T-cell (primary cell): ENCODE measurements around the gene MEIS1. TPM values are rescaled to one million over a fixed set of nuclear protein-coding genes. Genes with fewer than 3 reads are reported as not detected.

Source experiments
- ATAC-seq, 4 experiments: fragments of 200-7000 bp in 3 of 4; fragments of 150-1000 bp in 1 of 4; cut with Tn5 transposase; replicated peaks in 1 of 4; 1 replicate in 3 of 4; 2 replicates in 1 of 4; pipeline ENCODE4 v1.10.0; 2021; ENCODE audit warnings: moderate library complexity in 3 of 4, mild to moderate bottlenecking in 2 of 4, moderate number of reproducible peaks in 1 of 4
- CTCF ChIA-PET, 2 donors: fragments of 300-600 bp; sonication (Branson Sonifier 250); formaldehyde crosslinking; loops; one replicate each; lab custom pipeline; 2022; ENCODE audit warnings: antibody characterized with exemption in 2 of 2; lab: Charles Lee
- POLR2A ChIA-PET, 2 donors: fragments of 300-600 bp; sonication (Branson Sonifier 250); formaldehyde crosslinking; loops; one replicate each; lab custom pipeline; 2022; ENCODE audit warnings: antibody characterized with exemption in 2 of 2; lab: Charles Lee
- DNase-seq, 35 experiments: peaks; one replicate each; pipeline versions ENCODE4 v3.0.0 to v3.0.0-alpha.2; 2013 to 2023
- H3K27ac ChIP-seq: one replicate; pipeline ENCODE4 v1.5.1; 2013; ENCODE audit warnings: low read length
- H3K27me3 ChIP-seq, 2 experiments: replicated peaks in 1 of 2; 1 replicate in 1 of 2; 2 replicates in 1 of 2; pipeline versions ENCODE4 v1.6.1 to v1.7.0; 2013; ENCODE audit warnings: low read length in 1 of 2, mixed read lengths in 1 of 2; ENCODE audit not compliant: control insufficient read depth in 2 of 2, insufficient read depth in 2 of 2; ENCODE audit errors: extremely low read depth in 1 of 2
- H3K36me3 ChIP-seq, 2 donors: 1 replicate in 1 of 2; 2 replicates in 1 of 2; pipeline versions ENCODE4 v1.6.1 to v1.7.0; 2013; ENCODE audit warnings: low read length in 1 of 2; ENCODE audit not compliant: control insufficient read depth in 2 of 2, insufficient read depth in 1 of 2; ENCODE audit errors: extremely low read depth in 1 of 2
- H3K4me1 ChIP-seq, 2 experiments: 1 replicate in 1 of 2; 2 replicates in 1 of 2; pipeline versions ENCODE4 v1.6.1 to v1.7.0; 2013; ENCODE audit warnings: low read length in 2 of 2, mixed read lengths in 1 of 2; ENCODE audit not compliant: insufficient read depth in 2 of 2, control insufficient read depth in 1 of 2; ENCODE audit errors: extremely low read depth in 1 of 2
- H3K4me3 ChIP-seq, 2 donors: 1 replicate in 1 of 2; 2 replicates in 1 of 2; pipeline versions ENCODE4 v1.5.1 to v1.7.0; 2013; ENCODE audit warnings: mild to moderate bottlenecking in 2 of 2, low read length in 1 of 2, moderate library complexity in 1 of 2; ENCODE audit not compliant: control insufficient read depth in 1 of 2; ENCODE audit errors: extremely low read depth in 1 of 2
- H3K9me3 ChIP-seq: 2 replicates; pipeline ENCODE4 v1.7.0; 2013
- H3K27ac Mint-ChIP-seq, 2 donors: one replicate each; pipeline ENCODE4 v1.8.0; 2020 to 2021; ENCODE audit warnings: mild to moderate bottlenecking in 2 of 2, mixed read lengths in 2 of 2
- H3K27me3 Mint-ChIP-seq, 2 donors: one replicate each; pipeline ENCODE4 v1.8.0; 2021 to 2022; ENCODE audit warnings: mixed read lengths in 2 of 2
- H3K36me3 Mint-ChIP-seq: one replicate; pipeline ENCODE4 v1.8.0; 2021; ENCODE audit warnings: mixed read lengths
- H3K4me1 Mint-ChIP-seq, 3 donors: one replicate each; pipeline ENCODE4 v1.8.0; 2020 to 2022; ENCODE audit warnings: mixed read lengths in 3 of 3, mild to moderate bottlenecking in 1 of 3
- H3K4me3 Mint-ChIP-seq, 3 donors: one replicate each; pipeline ENCODE4 v1.8.0; 2020 to 2022; ENCODE audit warnings: mild to moderate bottlenecking in 3 of 3, mixed read lengths in 3 of 3, moderate library complexity in 3 of 3
- H3K9me3 Mint-ChIP-seq, 3 donors: one replicate each; pipeline ENCODE4 v1.8.0; 2020 to 2022; ENCODE audit warnings: mixed read lengths in 3 of 3
- WGBS: methylation state at CpG from one replicate; pipeline ENCODE4 v1.1.5; 2013; ENCODE audit warnings: missing lambda C conversion rate; ENCODE audit not compliant: insufficient coverage; 5-methylcytosine and 5-hydroxymethylcytosine counted together
- total RNA-seq, 35 experiments: library from RNA in 6 of 35; stranded (reverse) in 6 of 35; fragments of 120-200 nt in 1 of 35; gene quantifications; one replicate each; pipeline versions ENCODE4 v1.2.1 to v1.2.4 and lab custom pipeline; 2013 to 2026

Gene MEIS1
- total RNA-seq, 5 donors from 2014 or later (not counting 1 experiment from before 2014, with no cell fraction given): 0.32 to 3.4 (median 0.90) TPM

DNA sequence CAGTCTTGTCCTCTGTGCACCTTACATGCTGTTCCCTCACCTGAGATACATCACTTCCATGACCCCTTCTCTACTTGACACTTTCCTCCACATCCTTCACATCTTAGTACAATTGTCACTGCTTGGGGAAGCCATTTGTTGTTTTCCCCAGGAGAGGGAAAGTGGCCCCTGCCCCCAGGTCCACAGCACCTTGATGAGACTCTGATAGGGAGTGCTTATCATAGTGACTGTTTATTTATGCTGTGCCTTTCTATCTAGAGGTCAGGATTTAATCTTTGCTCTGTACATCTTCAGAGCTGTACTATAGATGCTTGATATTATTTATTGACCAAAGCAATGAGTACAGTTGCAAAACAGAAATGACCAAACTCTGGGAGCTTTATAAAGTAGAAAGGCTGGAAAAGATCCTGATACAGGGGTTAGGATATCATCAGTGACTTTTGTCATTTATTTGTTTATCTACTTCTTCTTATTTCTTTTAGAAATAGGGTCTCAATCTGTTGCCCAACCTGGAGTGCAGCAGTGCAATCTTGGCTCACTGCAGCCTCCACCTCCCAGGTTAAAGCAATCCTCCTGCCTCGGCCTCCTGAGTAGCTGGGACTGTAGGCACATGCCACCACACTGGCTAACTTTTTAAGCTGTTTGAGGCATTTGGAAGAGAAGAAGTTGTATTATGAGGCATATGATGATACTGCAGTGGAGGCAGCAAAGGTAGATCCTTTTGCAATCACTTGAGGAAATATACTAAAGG is 94.2 kb downstream of the MEIS1 start:
- H3K27ac ChIP-seq: no peak overlapping the region
- DNase-seq: no peak
- H3K4me3 ChIP-seq: no peak overlapping the region
- H3K4me3 Mint-ChIP-seq: no peak overlapping the region
- CTCF ChIA-PET: interaction anchor here in 1 of 2 donors (0.6 kb wide), 1 partner anchor 14 kb away, joined by 3 read pairs; no protein-coding TSS in a partner anchor
- no peaks in the 10 kb centered on the region for H3K27me3 Mint-ChIP-seq
- H3K4me1 Mint-ChIP-seq: no peaks in the 10 kb centered on the region
- H3K4me1 ChIP-seq: no peaks in the 10 kb centered on the region
- H3K9me3 Mint-ChIP-seq: no peaks in the 10 kb centered on the region
- POLR2A ChIA-PET: no interaction called here
- no peaks in the 10 kb centered on the region for H3K27me3 ChIP-seq
- H3K27ac Mint-ChIP-seq: no peak overlapping the region
- no peaks in the 10 kb centered on the region for H3K36me3 ChIP-seq
- no peaks in the 10 kb centered on the region for H3K36me3 Mint-ChIP-seq
- no peak for ATAC-seq
- no CpG with 5 or more reads among the region's 1 CpG for WGBS
- H3K9me3 ChIP-seq: no peaks in the 10 kb centered on the region

DNA sequence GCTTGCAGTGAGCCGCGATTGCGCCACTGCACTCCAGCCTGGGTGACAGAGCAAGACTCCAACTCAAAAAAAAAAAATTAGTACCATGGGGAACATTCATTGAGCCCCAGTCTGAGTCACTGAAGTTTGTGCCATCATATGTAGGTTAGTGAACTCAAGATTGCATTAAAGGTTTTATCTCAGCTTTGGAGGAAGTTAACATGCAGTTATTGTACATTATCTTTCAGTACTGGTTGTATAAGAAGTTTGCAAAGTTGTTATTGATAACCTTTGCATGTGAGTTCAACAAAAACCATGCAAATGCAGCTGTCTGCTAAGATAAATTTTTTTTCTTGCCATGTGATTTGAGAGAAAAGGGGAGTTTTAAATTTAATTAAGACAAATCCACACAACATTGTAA is 95.7 kb downstream of the MEIS1 start:
- Histone ChIP-seq H3K4me3 (no peak overlapping the region), H3K9me3 (no peaks in the 10 kb centered on the region), H3K27me3 (no peaks in the 10 kb centered on the region), H3K4me1 (no peaks in the 10 kb centered on the region), H3K27ac (no peak overlapping the region), H3K36me3 (no peaks in the 10 kb centered on the region)
- H3K36me3 Mint-ChIP-seq: no peaks in the 10 kb centered on the region
- H3K4me1 Mint-ChIP-seq: no peaks in the 10 kb centered on the region
- no CpG with 5 or more reads among the region's 3 CpGs for WGBS
- H3K4me3 Mint-ChIP-seq: no peak overlapping the region
- H3K9me3 Mint-ChIP-seq: no peaks in the 10 kb centered on the region
- H3K27me3 Mint-ChIP-seq: no peaks in the 10 kb centered on the region
- no peak for DNase-seq
- ChIA-PET POLR2A (no interaction called here), CTCF (no interaction called here)
- H3K27ac Mint-ChIP-seq: no peak overlapping the region
- ATAC-seq: no peak

DNA sequence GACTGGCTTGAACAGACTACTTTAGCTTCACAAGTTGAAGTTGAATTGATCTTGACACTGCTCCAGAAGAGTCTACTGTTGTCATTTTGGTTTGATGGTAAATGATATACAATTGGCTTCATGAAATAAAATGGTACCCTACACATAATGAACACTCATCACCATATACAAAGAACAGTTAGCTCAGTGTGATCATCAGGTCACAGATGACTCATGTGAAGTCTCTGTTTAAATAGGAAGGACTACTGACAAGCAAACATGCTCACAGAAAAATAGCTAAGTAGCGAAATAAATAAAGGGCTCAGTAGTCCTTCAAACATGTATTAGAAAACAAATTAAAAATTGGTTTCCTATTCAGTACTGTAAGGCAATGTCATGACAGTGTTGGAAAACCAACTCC is 96.2 kb downstream of the MEIS1 start:
- no peak overlapping the region for H3K4me3 ChIP-seq
- H3K4me1 Mint-ChIP-seq: no peaks in the 10 kb centered on the region
- no peak overlapping the region for H3K27ac ChIP-seq
- ATAC-seq (no peak), DNase-seq (no peak)
- H3K27me3 ChIP-seq: no peaks in the 10 kb centered on the region
- POLR2A ChIA-PET: interaction anchor here in 1 of 2 donors (0.7 kb wide), 1 partner anchor 55 kb away, joined by 3 read pairs; no protein-coding TSS in a partner anchor
- no peaks in the 10 kb centered on the region for H3K9me3 Mint-ChIP-seq
- H3K9me3 ChIP-seq: no peaks in the 10 kb centered on the region
- no peaks in the 10 kb centered on the region for H3K27me3 Mint-ChIP-seq
- CTCF ChIA-PET: no interaction called here
- no peaks in the 10 kb centered on the region for H3K36me3 Mint-ChIP-seq
- H3K36me3 ChIP-seq: no peaks in the 10 kb centered on the region
- no CpG with 5 or more reads among the region's 1 CpG for WGBS
- no peak overlapping the region for H3K27ac Mint-ChIP-seq
- no peaks in the 10 kb centered on the region for H3K4me1 ChIP-seq
- no peak overlapping the region for H3K4me3 Mint-ChIP-seq

DNA sequence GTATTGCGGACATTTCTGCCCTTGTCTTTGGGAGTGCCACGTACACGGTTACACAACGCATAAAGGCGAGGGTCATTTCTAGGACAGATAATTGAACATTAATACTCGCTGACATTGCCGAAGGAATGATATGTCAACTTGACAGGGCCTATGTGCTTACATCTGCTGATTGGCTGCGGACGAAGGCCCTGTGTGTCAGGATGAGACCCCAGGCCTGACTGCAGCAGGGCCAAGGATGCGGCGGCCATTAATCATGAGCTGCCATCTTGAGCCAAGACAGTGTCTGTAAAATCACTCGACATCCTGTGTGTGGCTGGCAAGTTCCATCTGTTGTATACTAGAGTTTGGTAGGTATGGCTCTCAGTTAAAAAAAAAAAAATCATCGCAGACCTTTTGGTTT is 96.6 kb downstream of the MEIS1 start:
- POLR2A ChIA-PET: interaction anchor here in 1 of 2 donors (0.7 kb wide), 1 partner anchor 55 kb away, joined by 3 read pairs; no protein-coding TSS in a partner anchor
- ATAC-seq: no peak
- H3K36me3 ChIP-seq: no peaks in the 10 kb centered on the region
- DNase-seq: no peak
- no peak overlapping the region for H3K27ac Mint-ChIP-seq
- no peaks in the 10 kb centered on the region for H3K9me3 Mint-ChIP-seq
- no peaks in the 10 kb centered on the region for H3K4me1 ChIP-seq
- H3K4me3 ChIP-seq: no peak overlapping the region
- no peaks in the 10 kb centered on the region for H3K36me3 Mint-ChIP-seq
- H3K4me3 Mint-ChIP-seq: no peak overlapping the region
- H3K27ac ChIP-seq: no peak overlapping the region
- H3K27me3 ChIP-seq: no peaks in the 10 kb centered on the region
- WGBS: 98% methylated on average over 11 of the region's 13 CpGs
- H3K9me3 ChIP-seq: no peaks in the 10 kb centered on the region
- CTCF ChIA-PET: no interaction called here
- no peaks in the 10 kb centered on the region for H3K27me3 Mint-ChIP-seq
- H3K4me1 Mint-ChIP-seq: no peaks in the 10 kb centered on the region

DNA sequence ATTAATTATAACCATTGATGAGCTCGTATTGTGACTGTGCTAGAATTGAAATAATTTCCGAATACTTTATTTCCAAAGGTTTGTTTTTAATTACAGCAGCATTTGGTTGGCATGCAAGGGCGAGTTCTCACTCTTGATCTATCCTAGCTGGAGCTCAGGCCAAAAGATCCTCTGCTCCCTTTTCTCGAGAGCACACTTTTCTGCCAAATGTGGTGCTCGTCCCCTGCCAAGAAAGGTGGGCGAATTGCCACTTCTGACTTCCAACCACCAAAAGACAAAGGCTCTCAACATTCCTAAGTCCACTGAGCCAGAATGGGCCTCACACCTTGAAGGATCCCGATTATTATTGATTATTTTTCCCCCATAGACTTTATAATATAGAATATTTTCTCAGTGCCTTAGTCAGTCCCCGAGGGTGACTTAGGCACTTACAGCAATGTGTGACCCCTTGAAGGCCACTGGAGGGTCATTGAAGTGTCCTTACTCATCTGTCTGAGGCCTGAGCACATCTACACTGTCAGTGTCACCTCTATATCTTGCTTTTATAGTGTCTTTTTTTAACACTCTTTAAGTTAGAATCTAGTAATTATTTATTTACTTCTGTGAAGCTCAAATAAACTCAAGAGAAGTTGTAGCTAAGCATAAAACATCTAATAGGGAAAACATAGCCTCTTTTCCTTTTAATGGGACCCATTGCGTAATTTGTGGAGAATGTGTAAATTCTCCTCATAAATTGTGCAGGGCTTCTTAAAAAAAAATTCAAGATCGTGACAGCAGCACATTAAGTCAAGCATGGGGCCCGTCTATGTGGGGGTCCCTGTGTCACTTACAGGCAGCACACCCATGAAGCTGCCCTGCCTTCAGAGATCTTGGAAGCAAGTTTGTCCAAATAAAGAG is 98.3 kb downstream of the MEIS1 start:
- ATAC-seq (no peak), DNase-seq (no peak)
- H3K4me1 ChIP-seq: no peaks in the 10 kb centered on the region
- Mint-ChIP-seq H3K27me3 (no peaks in the 10 kb centered on the region), H3K27ac (no peak overlapping the region), H3K36me3 (no peaks in the 10 kb centered on the region), H3K4me3 (no peak overlapping the region), H3K4me1 (no peaks in the 10 kb centered on the region), H3K9me3 (peaks cover 0 to under 1% (median 0%) of the 10 kb centered on the region in 3 donors)
- ChIA-PET POLR2A (interaction anchor here in 1 of 2 donors (0.7 kb wide), 1 partner anchor 38 kb away, joined by 3 read pairs; no protein-coding TSS in a partner anchor), CTCF (no interaction called here)
- H3K4me3 ChIP-seq: no peak overlapping the region
- H3K27me3 ChIP-seq: no peaks in the 10 kb centered on the region
- 84% methylated on average over 8 of the region's 11 CpGs for WGBS
- no peak overlapping the region for H3K27ac ChIP-seq
- no peaks in the 10 kb centered on the region for H3K9me3 ChIP-seq
- H3K36me3 ChIP-seq: no peaks in the 10 kb centered on the region

DNA sequence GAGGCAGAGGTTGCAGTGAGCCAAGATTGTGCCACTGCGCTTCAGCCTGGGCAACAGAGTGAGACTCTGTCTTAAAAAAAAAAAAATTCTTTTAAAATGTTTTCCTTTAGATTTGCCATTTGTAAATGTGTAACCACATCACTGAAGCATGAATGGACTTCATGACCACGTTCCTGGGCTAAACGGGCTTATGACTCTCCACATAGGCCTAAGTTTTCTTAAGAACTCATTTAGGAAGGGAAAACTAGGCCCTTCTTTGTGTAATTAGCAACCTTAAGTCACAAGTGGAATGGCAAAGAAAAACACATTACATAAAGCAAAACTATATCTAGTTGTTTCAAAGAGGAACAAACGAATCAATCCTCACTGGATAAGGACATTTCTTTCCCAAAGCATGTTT is 99.5 kb downstream of the MEIS1 start:
- no peaks in the 10 kb centered on the region for H3K4me1 Mint-ChIP-seq
- no peaks in the 10 kb centered on the region for H3K36me3 Mint-ChIP-seq
- CTCF ChIA-PET: no interaction called here
- H3K27ac ChIP-seq: no peak overlapping the region
- no peaks in the 10 kb centered on the region for H3K27me3 ChIP-seq
- H3K9me3 Mint-ChIP-seq: peaks cover 0 to 2% (median 0%) of the 10 kb centered on the region in 3 donors
- H3K4me3 ChIP-seq: no peak overlapping the region
- no peak overlapping the region for H3K4me3 Mint-ChIP-seq
- no peak overlapping the region for H3K27ac Mint-ChIP-seq
- H3K36me3 ChIP-seq: no peaks in the 10 kb centered on the region
- no peaks in the 10 kb centered on the region for H3K27me3 Mint-ChIP-seq
- DNase-seq (no peak), ATAC-seq (no peak)
- no peaks in the 10 kb centered on the region for H3K4me1 ChIP-seq
- POLR2A ChIA-PET: no interaction called here
- WGBS: no CpG with 5 or more reads among the region's 4 CpGs
- H3K9me3 ChIP-seq: no peaks in the 10 kb centered on the region
